ENCODE data around the gene CDC26. TPM values are rescaled to one million over a fixed set of nuclear protein-coding genes. Genes with fewer than 3 reads are reported as not detected.
"Not testable (repeated sequence)": the region's sequence is repeated elsewhere in the genome, so short reads cannot be mapped to it uniquely, and the experiment has no call there.

CDC26 gene
- total RNA-seq, 1 donor from 2014 or later, result 25.3 TPM

GRCh38 chr9:113237026-113237425, 38.3 kb downstream of the CDC26 start:
- intact Hi-C loops (cut with DNase I), result no loop called here
- TF ChIP-seq CTCF (IDR thresholded peaks at IDR 0.05) (no peak), POLR2A (IDR thresholded peaks at IDR 0.05) (no peak), POLR2AphosphoS5 (IDR thresholded peaks at IDR 0.05; ENCODE audit: insufficient read depth in 1 of 2, low read depth in 1 of 2) (no peak)

GRCh38 chr9:113235701-113236255, 39.6 kb downstream of the CDC26 start:
- H3K36me3 ChIP-seq; H3K4me3 ChIP-seq; intact Hi-C loops (cut with DNase I); H3K9me3 ChIP-seq; H3K27ac ChIP-seq; DNase-seq (ENCODE audit: extremely low spot score in 2 of 2); H3K27me3 ChIP-seq; H3K4me1 ChIP-seq: not testable (repeated sequence)

More at GRCh38 chr9:113237026-113237425, 38.3 kb downstream of the CDC26 start:
- DNase-seq (ENCODE audit: extremely low spot score in 2 of 2), result no peak
- peaks cover 6% of the 10 kb centered on the region for H3K4me1 ChIP-seq
- no peaks in the 10 kb centered on the region for H3K36me3 ChIP-seq
- H3K4me3 ChIP-seq, result no peak overlapping the region
- H3K27ac ChIP-seq, result no peak overlapping the region
- no peaks in the 10 kb centered on the region for H3K27me3 ChIP-seq
- no peaks in the 10 kb centered on the region for H3K9me3 ChIP-seq

- peaks cover 6% of the 10 kb centered on the region for H3K4me1 ChIP-seq
- H3K27ac ChIP-seq, result no peak overlapping the region
- no peaks in the 10 kb centered on the region for H3K9me3 ChIP-seq
- H3K36me3 ChIP-seq, result no peaks in the 10 kb centered on the region
- no peak for TF ChIP-seq POLR2A (IDR thresholded peaks at IDR 0.05)
- TF ChIP-seq POLR2AphosphoS5 (IDR thresholded peaks at IDR 0.05; ENCODE audit: insufficient read depth in 1 of 2, low read depth in 1 of 2), result no peak
- H3K27me3 ChIP-seq, result no peaks in the 10 kb centered on the region
- intact Hi-C loops (cut with DNase I), result no loop called here
- DNase-seq (ENCODE audit: extremely low spot score in 2 of 2), result no peak
- H3K4me3 ChIP-seq, result no peak overlapping the region
Measured at GRCh38 chr9:113231701-113232100, 43.7 kb downstream of the CDC26 start.

GRCh38 chr9:113228130-113228665, 47.2 kb downstream of the CDC26 start:
- H3K27ac ChIP-seq, result no peak overlapping the region
- DNase-seq (ENCODE audit: extremely low spot score in 2 of 2), result no peak

GRCh38 chr9:113227436-113227835, 47.9 kb downstream of the CDC26 start:
- no peaks in the 10 kb centered on the region for H3K36me3 ChIP-seq
- DNase-seq (ENCODE audit: extremely low spot score in 2 of 2), result no peak
- no peak overlapping the region for H3K27ac ChIP-seq
- H3K27me3 ChIP-seq, result no peaks in the 10 kb centered on the region
- peaks cover 13% of the 10 kb centered on the region for H3K4me1 ChIP-seq
- H3K4me3 ChIP-seq, result no peak overlapping the region
- intact Hi-C loops (cut with DNase I), result no loop called here
- no peaks in the 10 kb centered on the region for H3K9me3 ChIP-seq
- TF ChIP-seq POLR2A (IDR thresholded peaks at IDR 0.05) (no peak), POLR2AphosphoS5 (IDR thresholded peaks at IDR 0.05; ENCODE audit: insufficient read depth in 1 of 2, low read depth in 1 of 2) (no peak), CTCF (IDR thresholded peaks at IDR 0.05) (no peak)

More at GRCh38 chr9:113228130-113228665, 47.2 kb downstream of the CDC26 start:
- Histone ChIP-seq H3K4me3 (no peak overlapping the region), H3K9me3 (no peaks in the 10 kb centered on the region), H3K36me3 (no peaks in the 10 kb centered on the region), H3K4me1 (peaks cover 8% of the 10 kb centered on the region), H3K27me3 (no peaks in the 10 kb centered on the region)
- intact Hi-C loops (cut with DNase I), result no loop called here
- TF ChIP-seq POLR2AphosphoS5 (IDR thresholded peaks at IDR 0.05; ENCODE audit: insufficient read depth in 1 of 2, low read depth in 1 of 2) (no peak), CTCF (IDR thresholded peaks at IDR 0.05) (no peak), POLR2A (IDR thresholded peaks at IDR 0.05) (no peak)

GRCh38 chr9:113223963-113224362, 51.4 kb downstream of the CDC26 start:
- intact Hi-C loops (cut with DNase I), result no loop called here
- TF ChIP-seq CTCF (IDR thresholded peaks at IDR 0.05) (no peak), POLR2AphosphoS5 (IDR thresholded peaks at IDR 0.05; ENCODE audit: insufficient read depth in 1 of 2, low read depth in 1 of 2) (no peak)
- Histone ChIP-seq H3K27me3 (no peaks in the 10 kb centered on the region), H3K36me3 (no peaks in the 10 kb centered on the region), H3K27ac (no peak overlapping the region), H3K4me3 (no peak overlapping the region), H3K4me1 (peaks cover 37% of the 10 kb centered on the region), H3K9me3 (no peaks in the 10 kb centered on the region)
- DNase-seq (ENCODE audit: extremely low spot score in 2 of 2), result no peak

All from vagina (tissue), 2 donors.